ENCODE results near the gene FLYWCH1.

FLYWCH1 gene

GRCh38 chr16:2955438-2955778, 43.7 kb downstream of the FLYWCH1 start:
- DNase-seq, result no peak

- DNase-seq, result no peak
Measured at GRCh38 chr16:2955779-2956578, 44.2 kb downstream of the FLYWCH1 start.

- no peak for DNase-seq
Measured at GRCh38 chr16:2956579-2956956, 44.8 kb downstream of the FLYWCH1 start.

GRCh38 chr16:2959206-2959605, 47.5 kb downstream of the FLYWCH1 start:
- no peak for DNase-seq

- DNase-seq, result no peak
Measured at GRCh38 chr16:2960183-2961010, 48.7 kb downstream of the FLYWCH1 start.

- DNase-seq, result no peak
Measured at GRCh38 chr16:2962334-2963073, 50.8 kb downstream of the FLYWCH1 start.

GRCh38 chr16:2963074-2963722, 51.5 kb downstream of the FLYWCH1 start:
- no peak for DNase-seq

- DNase-seq, result no peak
Measured at GRCh38 chr16:2963723-2964474, 52.2 kb downstream of the FLYWCH1 start, which contains the start of gene KREMEN2. Gene KREMEN2, plus strand, starts transcription at chr16:2964275. Its CDS starts 246 bp downstream, at chr16:2964521.

GRCh38 chr16:2964475-2965336, 53.0 kb downstream of the FLYWCH1 start:
- no peak for DNase-seq

- no peak for DNase-seq
Measured at GRCh38 chr16:2966043-2966807, 54.5 kb downstream of the FLYWCH1 start.

- no peak for DNase-seq
Measured at GRCh38 chr16:2966808-2967191, 55.1 kb downstream of the FLYWCH1 start.

- no peak for DNase-seq
Measured at GRCh38 chr16:2967211-2967631, 55.5 kb downstream of the FLYWCH1 start.

- DNase-seq, result no peak
Measured at GRCh38 chr16:2967721-2968161, 56.0 kb downstream of the FLYWCH1 start.

- DNase-seq, result no peak
Measured at GRCh38 chr16:2968368-2968737, 56.6 kb downstream of the FLYWCH1 start.

GRCh38 chr16:2968738-2969544, 57.2 kb downstream of the FLYWCH1 start, which contains the start of gene PAQR4:
Gene PAQR4, plus strand, starts transcription at chr16:2969348. Its CDS starts 327 bp downstream, at chr16:2969675.
- peak; percentile 59 for DNase-seq

- no peak for DNase-seq
Measured at GRCh38 chr16:2969545-2970521, 58.1 kb downstream of the FLYWCH1 start.

GRCh38 chr16:2970563-2970962, 58.8 kb downstream of the FLYWCH1 start:
- DNase-seq, result no peak

Measured in NCI-H2029 treated with DMSO at 0.1 percent for 48 hours (cell line).